ENCODE results near the gene CD2AP.

Gene CD2AP

GRCh38 chr6:47512872-47513271 is 35.3 kb downstream of the CD2AP start:
- no peak for TF ChIP-seq CTCF (IDR thresholded peaks at IDR 0.05)

GRCh38 chr6:47519279-47519678 is 41.7 kb downstream of the CD2AP start:
- TF ChIP-seq CTCF (IDR thresholded peaks at IDR 0.05): no peak

GRCh38 chr6:47520282-47520681 is 42.7 kb downstream of the CD2AP start:
- TF ChIP-seq CTCF (IDR thresholded peaks at IDR 0.05): no peak

- TF ChIP-seq CTCF (IDR thresholded peaks at IDR 0.05): no peak
Measured at GRCh38 chr6:47521961-47522360, 44.4 kb downstream of the CD2AP start.

GRCh38 chr6:47524136-47524845 is 46.7 kb downstream of the CD2AP start:
- no peak for TF ChIP-seq CTCF (IDR thresholded peaks at IDR 0.05)

GRCh38 chr6:47525330-47526057 is 47.9 kb downstream of the CD2AP start:
- TF ChIP-seq CTCF (IDR thresholded peaks at IDR 0.05): no peak

- TF ChIP-seq CTCF (IDR thresholded peaks at IDR 0.05): no peak
Measured at GRCh38 chr6:47527274-47527673, 49.7 kb downstream of the CD2AP start.

All from LNCAP (cell line).